HG03575 (cell line): Measurements from ENCODE around the gene CDKN2B.
"Not testable (repeated sequence)": the region's sequence is repeated elsewhere in the genome, so short reads cannot be mapped to it uniquely, and the experiment has no call there.

ENCODE experiments used
- ATAC-seq: cut with Tn5 transposase; IDR thresholded peaks from one replicate; pipeline ENCODE4 v1.9.1; 2021; ENCODE audit not compliant: unreplicated experiment, insufficient number of reproducible peaks, low FRiP score; ENCODE audit errors: extremely low read depth

CDKN2B gene, protein sequence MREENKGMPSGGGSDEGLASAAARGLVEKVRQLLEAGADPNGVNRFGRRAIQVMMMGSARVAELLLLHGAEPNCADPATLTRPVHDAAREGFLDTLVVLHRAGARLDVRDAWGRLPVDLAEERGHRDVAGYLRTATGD

DNA sequence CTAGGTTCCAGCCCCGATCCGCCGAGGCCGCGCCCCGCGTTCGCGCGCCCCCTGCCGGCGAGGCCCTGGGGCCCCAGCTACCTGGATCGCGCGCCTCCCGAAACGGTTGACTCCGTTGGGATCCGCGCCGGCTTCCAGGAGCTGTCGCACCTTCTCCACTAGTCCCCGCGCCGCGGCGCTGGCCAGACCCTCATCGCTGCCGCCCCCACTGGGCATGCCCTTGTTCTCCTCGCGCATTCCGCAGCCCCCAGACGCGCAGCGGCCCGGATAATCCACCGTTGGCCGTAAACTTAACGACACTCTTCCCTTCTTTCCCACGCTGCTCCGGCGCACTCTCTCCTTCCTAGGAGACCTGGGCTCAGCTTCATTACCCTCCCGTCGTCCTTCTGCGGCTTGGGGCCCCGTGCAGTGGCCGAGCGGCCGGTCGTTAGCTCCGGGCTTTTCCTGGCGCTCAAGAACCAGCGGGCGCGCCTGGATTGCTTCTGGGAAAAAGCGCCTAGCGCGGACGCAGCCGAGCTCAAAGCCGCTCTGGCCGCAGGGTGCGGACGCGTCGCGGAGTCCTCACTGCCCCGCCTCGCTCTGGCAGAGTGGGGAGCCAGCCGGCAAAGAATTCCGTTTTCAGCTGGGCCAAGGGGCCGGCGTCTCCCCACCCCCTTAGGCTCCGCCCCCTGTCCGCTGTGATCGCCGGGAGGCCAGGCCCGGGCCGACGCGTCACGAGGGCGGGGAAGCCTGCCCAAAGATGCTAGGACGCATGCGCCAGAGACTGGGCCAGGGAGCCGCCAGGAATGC is at the start of gene CDKN2B:
Gene CDKN2B (minus strand): TSS at position 589 of the 789 bp plus-strand sequence. CDS start 352 bp downstream, at position 237.
- peak; percentile 71 for ATAC-seq

GRCh38 chr9:22057972-22058371 is 48.9 kb upstream of the CDKN2B start:
- ATAC-seq, result not testable (repeated sequence)

GRCh38 chr9:22056402-22056801 is 47.3 kb upstream of the CDKN2B start:
- no peak for ATAC-seq

DNA sequence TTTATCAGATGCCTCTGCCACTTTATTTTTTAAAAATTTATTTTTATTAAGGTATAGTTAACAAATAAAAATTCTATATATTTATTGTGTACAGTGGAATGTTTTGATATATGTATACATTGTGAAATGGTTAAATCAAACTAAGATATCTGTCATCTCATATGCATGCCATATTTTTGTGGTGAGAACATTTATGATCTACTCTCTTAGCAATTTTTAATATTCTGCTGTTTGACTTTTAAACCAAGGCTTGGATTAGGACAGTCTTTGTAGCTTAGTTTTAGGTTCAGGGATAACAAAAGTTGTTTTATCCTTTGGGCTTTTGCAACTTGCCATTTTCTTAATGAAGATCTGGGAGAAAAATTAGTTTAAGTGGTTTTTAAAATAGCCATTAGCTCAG is 46.0 kb upstream of the CDKN2B start:
- ATAC-seq, result no peak

DNA sequence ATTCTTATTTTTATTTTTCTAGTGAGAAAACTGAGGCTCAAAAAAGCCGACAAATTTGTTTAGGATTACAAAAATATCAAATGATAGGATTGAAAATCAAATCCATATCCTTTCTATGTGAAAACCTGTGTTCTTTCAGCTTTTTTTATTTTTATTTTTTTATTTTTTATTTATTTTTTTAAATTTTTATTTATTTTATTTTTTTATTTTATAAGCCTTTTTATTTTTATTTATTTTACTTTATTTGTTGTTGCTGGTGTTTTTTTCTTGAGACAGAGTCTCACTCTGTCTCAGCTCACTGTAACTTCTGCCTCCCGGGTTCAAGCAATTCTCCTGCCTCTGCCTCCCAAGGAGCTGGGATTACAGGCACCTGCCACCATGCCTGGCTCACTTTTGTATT is 45.4 kb upstream of the CDKN2B start:
- no peak for ATAC-seq

- no peak for ATAC-seq
These were observed 45.0 kb upstream of the CDKN2B start for GRCh38 chr9:22054076-22054475.

DNA sequence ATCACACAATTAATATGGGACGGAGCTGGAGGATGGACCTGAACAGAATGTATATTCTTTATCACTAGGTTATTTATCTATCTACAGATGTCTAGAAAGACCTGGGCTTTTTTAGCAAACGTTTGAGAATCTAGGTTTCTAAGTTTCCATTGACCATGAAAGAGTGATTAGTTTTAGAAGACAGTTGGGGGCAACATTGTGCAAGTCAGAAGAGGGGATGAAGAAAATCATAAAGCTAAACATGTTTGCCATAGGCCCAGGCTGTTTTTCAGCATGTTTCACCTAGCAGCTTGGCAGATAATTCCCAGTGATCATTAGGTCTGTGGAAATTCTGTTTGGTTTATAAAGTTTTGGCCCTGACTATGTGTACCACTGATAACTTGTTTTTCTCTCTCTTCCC is 44.1 kb upstream of the CDKN2B start:
- ATAC-seq, result no peak

DNA sequence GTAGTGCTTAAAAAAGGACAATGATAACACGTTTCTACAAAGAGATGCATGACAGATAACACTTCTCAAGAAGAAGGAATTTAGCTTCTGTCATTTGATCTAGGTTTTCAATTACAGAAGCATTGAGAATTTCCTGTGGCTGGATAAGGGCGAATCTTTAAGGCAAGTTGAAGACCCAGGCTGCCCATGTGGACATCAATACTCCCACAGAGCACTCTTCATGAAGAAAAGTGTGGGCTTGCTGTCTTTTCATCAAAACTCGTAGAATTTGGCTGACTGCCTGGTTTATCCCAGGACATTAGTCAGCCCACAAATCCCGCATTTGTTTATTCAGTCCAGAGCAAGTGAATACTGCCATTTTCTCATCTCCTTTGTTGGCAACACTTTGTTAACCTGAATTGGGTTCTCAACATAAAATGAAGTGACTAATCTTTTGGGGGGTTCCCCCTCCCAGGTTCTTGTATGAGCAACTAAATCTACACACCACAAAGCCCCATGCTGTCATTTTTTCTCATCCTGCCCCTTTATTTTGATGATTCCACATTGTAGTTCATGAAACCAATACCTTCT is 43.4 kb upstream of the CDKN2B start:
- no peak for ATAC-seq

GRCh38 chr9:22050924-22051323 is 41.8 kb upstream of the CDKN2B start:
- peak; percentile 67 for ATAC-seq

DNA sequence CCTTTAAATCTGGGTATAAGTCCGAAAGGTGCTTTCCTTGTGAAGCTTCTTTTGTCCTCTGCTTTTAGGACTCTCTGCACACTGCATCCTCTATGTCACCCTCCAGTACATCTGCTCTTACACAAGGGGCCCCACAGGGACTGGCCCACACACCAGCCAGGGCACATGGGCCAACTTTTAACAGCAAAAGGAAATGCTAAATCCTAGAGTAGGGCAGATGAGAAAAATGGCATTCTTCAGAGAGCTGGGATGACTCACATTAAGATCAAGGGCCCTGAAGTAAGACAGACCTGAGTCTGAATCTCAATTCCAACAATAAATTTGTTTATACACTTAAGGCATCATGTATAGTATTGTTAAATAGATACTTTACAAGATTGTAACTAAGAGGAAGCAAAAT is 40.3 kb upstream of the CDKN2B start:
- no peak for ATAC-seq

DNA sequence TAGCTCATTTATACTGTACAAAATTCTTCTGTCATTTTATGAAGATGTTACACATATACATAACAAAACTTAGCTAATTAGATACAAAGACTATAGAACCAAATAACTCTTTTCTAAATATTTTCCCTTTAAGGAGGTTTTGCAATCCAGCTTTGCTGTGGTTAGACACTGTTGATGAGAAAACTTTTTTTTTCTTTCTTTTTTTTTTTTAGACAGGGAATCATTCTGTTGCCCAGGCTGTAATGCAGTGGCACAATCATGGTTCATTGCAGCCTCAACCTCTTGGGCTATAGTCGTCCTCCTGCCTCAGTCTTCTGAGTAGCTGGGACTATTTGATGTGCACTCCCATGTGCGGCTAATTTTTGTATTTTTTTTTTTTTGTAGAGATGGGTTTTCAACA is 38.5 kb upstream of the CDKN2B start:
- ATAC-seq, result no peak

DNA sequence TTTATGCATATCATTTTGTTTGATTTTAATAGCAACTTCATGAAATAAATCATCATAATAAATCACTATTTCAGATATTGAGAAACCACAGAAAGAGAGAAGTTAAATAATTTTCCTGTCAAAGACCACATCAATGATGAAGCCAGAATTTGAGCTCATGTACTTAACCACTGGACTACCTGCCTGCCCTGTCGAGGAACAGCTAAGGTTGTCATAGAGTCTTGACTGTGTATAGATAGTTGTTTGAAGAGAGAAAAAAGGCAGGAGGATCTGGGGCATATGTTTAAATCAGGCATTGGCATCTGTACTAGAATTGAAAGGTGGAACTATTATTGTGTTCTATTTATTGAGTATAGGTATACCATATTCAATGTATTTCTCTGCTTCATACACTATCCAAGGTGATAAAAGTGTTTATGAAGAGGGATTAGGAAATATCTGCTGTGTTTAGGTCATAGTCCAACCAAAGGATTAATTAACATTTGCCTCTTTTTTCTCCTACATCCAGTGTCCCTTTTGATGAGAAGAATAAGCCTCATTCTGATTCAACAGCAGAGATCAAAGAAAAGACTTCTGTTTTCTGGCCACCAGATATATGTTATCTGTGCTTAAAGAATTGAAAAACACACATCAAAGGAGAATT is 37.3 kb upstream of the CDKN2B start:
- ATAC-seq, result no peak

GRCh38 chr9:22045423-22045822 is 36.3 kb upstream of the CDKN2B start:
- no peak for ATAC-seq

DNA sequence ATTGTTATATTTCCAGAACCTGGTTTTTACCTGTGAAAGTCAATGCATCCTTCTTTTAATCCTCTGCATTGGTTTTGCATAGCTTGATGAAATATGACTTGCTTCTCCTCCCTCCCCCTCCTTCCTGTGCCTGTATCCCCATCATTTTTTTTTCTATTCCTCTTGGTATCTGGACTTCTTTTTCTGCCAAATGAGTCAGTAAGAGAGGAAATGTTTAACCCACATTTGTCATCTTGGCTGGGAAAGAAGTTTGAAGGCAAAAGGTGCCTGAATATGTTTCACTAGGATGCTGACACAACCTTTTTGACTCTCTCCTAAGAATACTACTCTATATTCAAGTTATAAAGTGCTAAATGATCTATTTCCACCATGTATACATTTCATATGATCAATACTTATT is 35.5 kb upstream of the CDKN2B start:
- ATAC-seq, result no peak

- no peak for ATAC-seq
These were observed 34.8 kb upstream of the CDKN2B start for GRCh38 chr9:22043928-22044327.

GRCh38 chr9:22041775-22042174 is 32.7 kb upstream of the CDKN2B start:
- ATAC-seq, result no peak

DNA sequence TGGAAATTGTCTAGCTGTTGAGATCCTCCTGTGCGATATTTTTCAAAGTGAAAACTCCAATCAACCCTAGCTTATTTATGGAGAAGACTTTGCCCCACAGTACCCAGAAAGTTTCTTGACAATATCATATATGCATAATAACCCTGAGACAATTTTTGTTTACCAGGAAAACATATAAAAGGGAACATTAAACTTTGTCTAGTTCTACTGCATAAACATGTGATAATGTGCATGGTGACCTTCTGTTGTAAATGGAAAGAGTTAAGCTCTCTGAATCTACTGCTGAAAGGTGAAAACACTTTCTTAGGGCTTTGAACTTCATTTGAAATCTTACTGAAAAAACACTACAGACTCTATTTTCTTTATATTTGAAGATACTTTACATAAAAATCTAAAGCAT is 32.2 kb upstream of the CDKN2B start:
- ATAC-seq, result no peak

- no peak for ATAC-seq
These were observed 31.7 kb upstream of the CDKN2B start for GRCh38 chr9:22040760-22041159.

- ATAC-seq, result no peak
These were observed 30.2 kb upstream of the CDKN2B start for GRCh38 chr9:22039258-22039657.
